Measurements from ENCODE around the gene CALHM3. TPM values are rescaled to one million over a fixed set of nuclear protein-coding genes. Genes with fewer than 3 reads are reported as not detected.
A peak's percentile ranks its signal among the peaks of the same experiment; 100 is the strongest.
"Not testable (repeated sequence)": the region's sequence is repeated elsewhere in the genome, so short reads cannot be mapped to it uniquely, and the experiment has no call there.

The CALHM3 gene
- total and polyA plus RNA-seq, 2 donors (not counting 3 experiments of a cell fraction or from before 2014, with no cell fraction given), result not detected

- intact Hi-C loops (cut with micrococcal nuclease); H3K9me1 ChIP-seq (replicated peaks; ENCODE audit: control insufficient read depth, extremely low read depth, insufficient read depth, low read length); POLR2A ChIA-PET; H3K27me3 ChIP-seq (ENCODE audit: control insufficient read depth in 2 of 2, insufficient read depth in 2 of 2, low read length in 2 of 2); dilution Hi-C loops (cut with MboI; ENCODE audit: extremely low pct_ligation_motif_present, low sequenced_read_pairs); H3K4me2 ChIP-seq (ENCODE audit: insufficient read depth, low read length); H3K27ac ChIP-seq (ENCODE audit: insufficient read depth, low read depth, low read length); H3K9ac ChIP-seq (replicated peaks; ENCODE audit: extremely low read depth, insufficient read depth, low read length); H3K9me3 ChIP-seq (replicated peaks; ENCODE audit: control insufficient read depth, insufficient read depth, low read length); H3K4me3 ChIP-seq (replicated peaks in 1 of 3; ENCODE audit: insufficient read depth in 1 of 3, low read depth in 1 of 3, low read length in 3 of 3); H3K36me3 ChIP-seq (ENCODE audit: control insufficient read depth in 2 of 2, extremely low read depth in 1 of 2, insufficient read depth in 2 of 2, low read length in 2 of 2); H3K79me2 ChIP-seq (ENCODE audit: control insufficient read depth, insufficient read depth, low read length); H2AFZ ChIP-seq (ENCODE audit: low read depth, low read length); FAIRE-seq; H3K4me1 ChIP-seq (ENCODE audit: control insufficient read depth, extremely low read depth, insufficient read depth, low read length); BruUV-seq (replicated peaks); H4K20me1 ChIP-seq (replicated peaks; ENCODE audit: control insufficient read depth, extremely low read depth, insufficient read depth, low read length): not testable (repeated sequence)
- CTCF ChIA-PET, result interaction anchor here (1.0 kb wide), 1 partner anchor 15 kb away, joined by 3 read pairs; no protein-coding TSS in a partner anchor
- TF ChIP-seq GATA2 (IDR thresholded peaks at IDR 0.05; ENCODE audit: insufficient read depth, insufficient read length, low read depth, low read length) (peak; percentile 74), FOS (IDR thresholded peaks at IDR 0.05; ENCODE audit: borderline replicate concordance, insufficient read depth, low read length) (peak; percentile 23)
- DNase-seq (ENCODE audit: low read depth, low spot score), result peak; percentile 17
Observed at GRCh38 chr10:103527476-103527875, 48.4 kb upstream of the CALHM3 start.

- DNase-seq (ENCODE audit: low read depth, low spot score) (no peak), FAIRE-seq (no peak)
- ChIA-PET CTCF (no interaction called here), POLR2A (no interaction called here)
- Histone ChIP-seq H2AFZ (ENCODE audit: low read depth, low read length) (no peak overlapping the region), H3K36me3 (ENCODE audit: control insufficient read depth in 2 of 2, extremely low read depth in 1 of 2, insufficient read depth in 2 of 2, low read length in 2 of 2) (no peaks in the 10 kb centered on the region), H3K9ac (replicated peaks; ENCODE audit: extremely low read depth, insufficient read depth, low read length) (no peak overlapping the region), H3K9me3 (replicated peaks; ENCODE audit: control insufficient read depth, insufficient read depth, low read length) (no peaks in the 10 kb centered on the region), H3K4me2 (ENCODE audit: insufficient read depth, low read length) (no peak overlapping the region), H3K4me1 (ENCODE audit: control insufficient read depth, extremely low read depth, insufficient read depth, low read length) (no peaks in the 10 kb centered on the region), H4K20me1 (replicated peaks; ENCODE audit: control insufficient read depth, extremely low read depth, insufficient read depth, low read length) (no peaks in the 10 kb centered on the region), H3K27ac (ENCODE audit: insufficient read depth, low read depth, low read length) (no peak overlapping the region), H3K9me1 (replicated peaks; ENCODE audit: control insufficient read depth, extremely low read depth, insufficient read depth, low read length) (no peaks in the 10 kb centered on the region), H3K79me2 (ENCODE audit: control insufficient read depth, insufficient read depth, low read length) (no peaks in the 10 kb centered on the region), H3K27me3 (ENCODE audit: control insufficient read depth in 2 of 2, insufficient read depth in 2 of 2, low read length in 2 of 2) (no peaks in the 10 kb centered on the region), H3K4me3 (replicated peaks in 1 of 3; ENCODE audit: insufficient read depth in 1 of 3, low read depth in 1 of 3, low read length in 3 of 3) (no peak overlapping the region)
- TF ChIP-seq POLR2AphosphoS5 (IDR thresholded peaks at IDR 0.05; ENCODE audit: insufficient read depth, low read depth, low read length) (no peak), MAX (IDR thresholded peaks at IDR 0.05; ENCODE audit: insufficient read depth, insufficient read length) (no peak), FOS (IDR thresholded peaks at IDR 0.05; ENCODE audit: borderline replicate concordance, insufficient read depth, low read length) (no peak), POLR2A (IDR thresholded peaks at IDR 0.05; ENCODE audit: low read depth, low read length) (no peak), GATA2 (IDR thresholded peaks at IDR 0.05; ENCODE audit: insufficient read depth, insufficient read length, low read depth, low read length) (no peak), MYC (IDR thresholded peaks at IDR 0.05; ENCODE audit: low read depth, low read length) (no peak), CTCF (IDR thresholded peaks at IDR 0.05; ENCODE audit: extremely low read depth in 1 of 2, insufficient read depth in 1 of 2, low read depth in 1 of 2, low read length in 2 of 2) (no peak), JUN (IDR thresholded peaks at IDR 0.05; ENCODE audit: borderline replicate concordance, insufficient read depth, insufficient read length, low read depth) (no peak), EZH2 (IDR thresholded peaks at IDR 0.05; ENCODE audit: borderline replicate concordance, low read depth, low read length, severe bottlenecking) (no peak)
- no TSS peak for BruUV-seq (replicated peaks)
- intact Hi-C loops (cut with micrococcal nuclease) (no loop called here), dilution Hi-C loops (cut with MboI; ENCODE audit: extremely low pct_ligation_motif_present, low sequenced_read_pairs) (no loop called here)
Observed at GRCh38 chr10:103525901-103526300, 46.9 kb upstream of the CALHM3 start.
